Adrenal gland (tissue), 5 donors: ENCODE results near the gene DARS1.

Experiments used
- CTCF ChIP-seq, 6 experiments: fragments of 450-650 bp in 4 of 6; fragments of 200-600 bp in 2 of 6; sonication (generic) in 1 of 6; IDR thresholded peaks; 1 replicate in 5 of 6; 2 replicates in 1 of 6; pipeline versions ENCODE4 v1.5.1 to v1.8.0; 2016 to 2021; ENCODE audit warnings: antibody characterized with exemption in 6 of 6, mild to moderate bottlenecking in 2 of 6, moderate library complexity in 1 of 6
- POLR2A ChIP-seq, 2 donors: fragments of 450-650 bp; IDR thresholded peaks; one replicate each; pipeline ENCODE4 v1.6.1; 2017; ENCODE audit warnings: antibody characterized with exemption in 2 of 2, mild to moderate bottlenecking in 2 of 2, moderate library complexity in 1 of 2
- donor health status: DM: no; HTN: no; CAD: no.

DNA sequence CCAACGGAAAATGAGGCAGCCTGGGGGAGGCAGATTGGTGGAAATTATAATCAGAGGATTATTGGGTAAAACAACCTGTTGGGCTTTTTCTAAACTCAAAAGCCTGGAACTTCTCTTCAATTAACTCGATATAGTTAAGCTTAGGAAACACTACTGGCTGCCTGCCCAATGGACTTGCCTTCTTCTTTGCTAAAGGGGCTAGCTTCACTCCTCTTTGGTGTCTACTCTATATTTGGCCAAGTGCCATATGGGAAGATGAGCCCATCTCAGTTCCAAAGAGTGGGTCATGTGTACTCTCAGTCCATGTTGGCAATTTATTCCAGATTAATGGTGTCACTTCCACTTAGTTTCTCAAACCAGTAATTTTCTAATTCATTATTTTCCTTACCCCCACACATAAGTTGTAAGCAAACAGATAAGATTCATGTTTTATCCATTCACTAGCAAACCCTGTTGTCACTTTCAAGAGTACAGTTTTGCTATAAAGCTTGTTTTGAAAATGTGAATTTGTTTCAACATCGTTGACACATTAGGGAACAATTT, 34.3 kb downstream of the DARS1 start:
- no peak for TF ChIP-seq CTCF (IDR thresholded peaks at IDR 0.05)
- TF ChIP-seq POLR2A (IDR thresholded peaks at IDR 0.05): no peak
